HG02973 (cell line): ENCODE results near the gene FARP2.
"Not testable (repeated sequence)": the region's sequence is repeated elsewhere in the genome, so short reads cannot be mapped to it uniquely, and the experiment has no call there.

Experiments used
- ATAC-seq: cut with Tn5 transposase; IDR thresholded peaks from one replicate; pipeline ENCODE4 v1.9.1; 2021; ENCODE audit warnings: moderate library complexity; ENCODE audit not compliant: unreplicated experiment

The FARP2 gene

DNA sequence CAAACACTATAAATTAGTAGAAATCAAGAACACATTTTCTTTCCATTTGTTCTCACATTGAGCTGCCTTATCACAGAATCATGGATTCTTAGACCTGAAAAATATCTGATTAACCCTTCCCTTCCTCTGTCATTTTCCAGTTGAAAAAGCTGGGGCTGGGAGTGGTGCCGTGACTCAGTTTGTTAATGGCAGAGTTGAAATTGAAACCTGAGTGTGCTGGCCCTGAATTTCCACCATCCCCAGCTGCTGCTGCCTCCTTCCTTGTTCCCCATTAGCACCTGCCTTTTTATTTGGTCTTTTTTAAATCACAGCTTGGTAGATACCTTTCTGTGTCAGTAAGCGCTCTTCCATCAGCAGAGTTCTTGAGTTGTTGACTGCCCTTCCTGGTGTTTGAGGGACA is 10.6 kb downstream of the FARP2 start:
- ATAC-seq = no peak

DNA sequence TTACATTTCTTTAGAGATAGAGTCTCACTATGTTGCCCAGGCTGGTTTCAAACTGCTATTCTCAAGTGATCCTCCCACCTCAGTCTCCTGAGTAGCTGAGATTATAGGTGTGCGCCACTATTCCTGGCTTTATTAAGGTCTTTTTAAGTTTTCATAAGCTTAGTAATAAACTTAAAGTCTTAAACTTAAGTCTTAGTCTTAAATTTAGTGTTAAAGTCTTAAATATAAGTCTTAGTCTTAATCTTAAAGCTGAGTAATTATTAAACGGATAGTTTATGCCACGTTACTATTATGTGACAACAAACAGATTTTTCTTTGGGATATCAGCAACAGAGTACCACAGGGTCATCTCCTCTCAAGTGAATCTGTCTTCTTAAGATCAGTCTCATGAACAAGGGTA is 12.6 kb downstream of the FARP2 start:
- ATAC-seq = no peak

DNA sequence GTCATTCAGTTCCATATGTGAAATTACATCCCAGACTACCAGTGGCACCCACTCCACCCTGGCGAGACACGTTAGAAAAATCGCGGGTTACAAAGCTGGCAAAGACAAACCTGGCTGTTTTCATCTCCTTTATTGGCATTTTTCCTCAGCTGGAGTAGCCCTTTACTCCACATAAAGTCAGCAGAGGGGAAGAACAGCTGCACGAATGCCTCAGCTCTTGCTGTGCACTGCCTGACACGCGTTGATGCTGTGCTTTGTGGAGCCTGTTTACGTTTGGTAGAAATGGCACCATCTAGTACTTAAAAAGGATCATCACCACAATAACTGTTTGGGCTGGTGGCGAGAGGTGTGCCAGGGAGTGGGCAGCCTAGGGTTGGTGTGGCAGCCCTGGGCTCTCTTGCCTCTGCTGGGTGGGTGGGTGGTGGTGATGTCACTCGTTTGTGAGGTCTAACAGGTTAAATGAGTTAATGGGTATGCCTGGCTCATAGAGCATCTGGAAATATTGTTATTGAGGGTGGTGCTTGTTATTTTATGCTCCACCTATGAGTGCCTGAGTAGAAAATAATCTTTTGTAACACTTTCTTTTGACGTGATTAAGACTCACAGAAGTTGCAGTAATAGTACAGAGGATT is 16.4 kb downstream of the FARP2 start:
- ATAC-seq = no peak

DNA sequence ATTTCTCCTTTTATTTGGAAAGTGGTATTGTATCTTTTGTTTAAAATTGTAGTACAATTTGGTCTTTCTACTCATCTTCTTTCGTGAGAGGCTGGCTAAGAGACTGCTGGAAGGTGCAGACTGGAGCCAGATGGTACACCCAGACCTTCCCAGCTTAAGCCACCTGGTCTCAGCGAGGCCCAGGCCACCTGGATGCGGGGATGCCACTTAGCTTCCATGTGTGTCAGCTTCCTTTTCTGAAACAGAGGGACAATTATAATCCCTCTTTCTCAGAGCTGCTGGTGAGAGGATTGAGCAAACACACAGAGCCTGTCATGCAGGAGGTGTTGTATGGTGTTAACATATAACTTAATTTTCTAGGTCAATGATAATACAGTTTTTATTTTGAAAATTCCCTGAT is 17.4 kb downstream of the FARP2 start:
- ATAC-seq = no peak

DNA sequence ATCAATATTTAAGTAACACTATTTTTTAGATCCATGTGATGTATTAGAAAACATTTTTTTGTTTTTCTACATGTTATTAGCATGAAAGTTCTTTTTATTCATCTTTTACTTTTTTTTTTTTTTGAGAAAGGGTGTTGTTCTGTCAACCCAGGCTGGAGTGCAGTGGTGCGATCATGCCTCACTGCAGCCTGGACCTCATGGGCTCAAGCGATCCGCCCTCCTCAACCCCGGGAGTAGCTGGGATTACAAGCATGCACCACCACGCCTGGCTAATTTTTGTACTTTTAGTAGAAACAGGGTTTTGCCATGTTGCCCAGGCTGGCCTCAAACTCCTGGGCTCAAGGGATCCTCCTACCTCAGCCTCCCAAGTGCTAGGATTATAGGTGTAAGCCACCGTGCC is 17.8 kb downstream of the FARP2 start:
- ATAC-seq = not testable (repeated sequence)

DNA sequence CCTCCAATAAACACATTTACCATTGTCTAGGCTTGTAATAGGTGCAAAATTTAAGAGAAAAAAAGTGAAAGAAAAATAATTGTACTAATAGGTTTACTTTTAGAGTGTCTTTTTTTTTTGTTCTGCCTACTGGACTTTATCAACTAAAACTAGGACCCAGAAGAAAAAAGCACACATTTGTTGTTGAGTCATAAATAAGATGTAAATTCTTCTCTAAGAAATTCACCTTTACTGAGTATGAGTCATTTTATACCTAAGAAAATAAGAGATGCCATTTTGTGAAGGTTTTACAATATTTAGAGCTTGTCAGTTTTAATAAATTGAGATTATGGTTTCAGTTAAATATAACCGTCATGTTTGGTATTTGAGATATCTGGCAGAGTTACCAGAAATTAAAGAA is 19.2 kb downstream of the FARP2 start:
- no peak for ATAC-seq

DNA sequence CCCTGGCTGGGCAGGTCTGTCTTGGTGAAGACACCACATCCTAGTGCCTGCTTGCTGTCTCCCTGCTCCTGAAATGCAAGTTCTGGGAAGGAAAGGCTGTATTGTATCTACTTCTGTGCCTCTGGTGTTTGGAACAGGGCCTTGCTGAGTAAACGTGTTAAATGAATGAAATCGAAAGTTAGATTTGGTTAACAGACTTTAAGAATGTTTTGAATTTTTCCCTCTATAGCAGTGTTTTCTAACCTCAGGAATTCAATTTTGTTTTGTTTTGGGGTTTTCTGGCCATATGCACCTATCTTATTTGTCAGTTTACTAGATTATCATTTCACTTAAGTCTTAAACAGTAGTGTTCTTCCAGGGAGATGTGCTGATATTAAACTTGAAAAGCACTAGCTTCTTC is 20.7 kb downstream of the FARP2 start:
- no peak for ATAC-seq

DNA sequence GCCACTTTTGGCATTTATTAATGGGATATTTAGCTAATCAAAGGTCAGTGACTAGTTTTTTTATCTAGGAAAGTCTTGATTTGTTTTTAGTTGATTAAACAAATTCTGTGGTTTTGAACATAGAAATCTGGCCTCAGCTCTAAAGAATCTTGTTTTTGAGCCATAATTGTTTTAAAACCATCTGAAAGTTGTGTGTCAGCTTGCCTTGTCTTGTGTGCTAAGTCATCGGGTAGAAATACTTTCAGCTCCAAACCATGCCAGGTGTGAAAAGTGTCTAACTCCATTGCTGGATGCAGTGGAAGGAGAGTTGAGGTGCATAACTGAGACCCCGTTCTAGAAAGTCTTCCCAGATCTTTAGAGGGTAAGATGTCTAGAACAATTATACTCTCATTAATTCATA is 22.7 kb downstream of the FARP2 start:
- ATAC-seq = no peak

DNA sequence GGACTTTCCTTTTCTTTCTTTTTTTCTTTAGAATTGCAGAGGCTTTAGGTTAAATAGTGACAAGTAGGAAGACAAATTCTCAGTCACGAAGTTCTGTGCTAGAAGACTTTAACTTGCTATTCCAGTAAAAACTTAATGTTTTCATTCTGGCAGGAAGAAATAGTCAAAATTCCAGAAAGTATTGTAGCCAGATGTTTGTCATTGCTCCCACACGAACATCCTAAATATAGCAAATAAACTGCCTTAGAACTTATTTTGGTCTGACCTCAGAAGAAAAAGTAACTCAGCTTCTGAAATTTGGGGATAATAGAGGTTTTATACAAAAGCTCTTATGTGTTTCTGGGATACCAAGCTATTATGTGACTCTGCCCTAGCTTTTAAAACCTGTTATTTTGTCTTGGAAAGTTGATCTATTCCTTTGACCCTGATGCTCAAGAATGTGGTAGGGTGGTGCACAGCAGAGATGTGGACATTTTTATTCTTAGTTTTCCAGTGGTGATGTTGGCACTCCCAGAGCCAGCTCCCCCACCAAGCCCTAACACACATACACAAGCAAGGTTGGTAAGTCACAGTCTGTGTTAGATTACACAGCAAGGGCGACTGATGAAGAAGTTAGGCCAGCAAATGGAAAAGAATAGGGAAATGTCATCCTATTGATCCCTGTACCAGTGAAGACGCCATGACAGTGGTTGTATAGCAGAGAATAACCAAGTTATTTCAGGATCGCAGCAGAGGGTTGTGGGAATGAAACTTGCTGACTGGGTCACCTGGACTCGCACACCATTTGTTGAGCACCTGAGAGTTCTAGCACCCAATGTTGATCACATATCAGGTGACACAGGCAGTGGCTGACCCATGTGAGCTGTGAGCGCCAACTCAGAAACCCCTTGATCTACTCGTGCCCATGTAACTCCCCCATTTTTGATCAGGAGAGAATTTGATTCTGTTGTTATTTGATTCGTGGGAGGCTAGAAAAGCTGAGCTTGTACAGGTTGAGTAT is 23.7 kb downstream of the FARP2 start:
- ATAC-seq = no peak

DNA sequence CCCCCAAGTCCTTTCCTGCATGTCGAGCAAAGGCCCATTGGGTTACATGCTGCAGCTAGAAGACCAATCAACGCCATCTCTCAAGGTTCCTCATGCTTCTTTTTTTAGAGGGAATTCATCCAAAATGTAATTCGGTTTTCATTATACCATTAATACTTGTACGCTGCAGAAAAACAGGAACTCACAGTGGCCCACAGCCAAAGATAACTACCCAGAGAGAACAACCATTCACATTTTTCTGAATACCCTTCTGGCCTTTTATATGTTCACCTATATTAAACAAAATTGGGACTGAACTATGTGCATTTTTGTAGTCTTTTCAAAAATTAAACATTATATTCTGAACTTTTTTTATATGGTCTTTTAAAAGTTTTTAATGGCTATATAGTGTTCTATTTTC is 25.8 kb downstream of the FARP2 start:
- no peak for ATAC-seq

DNA sequence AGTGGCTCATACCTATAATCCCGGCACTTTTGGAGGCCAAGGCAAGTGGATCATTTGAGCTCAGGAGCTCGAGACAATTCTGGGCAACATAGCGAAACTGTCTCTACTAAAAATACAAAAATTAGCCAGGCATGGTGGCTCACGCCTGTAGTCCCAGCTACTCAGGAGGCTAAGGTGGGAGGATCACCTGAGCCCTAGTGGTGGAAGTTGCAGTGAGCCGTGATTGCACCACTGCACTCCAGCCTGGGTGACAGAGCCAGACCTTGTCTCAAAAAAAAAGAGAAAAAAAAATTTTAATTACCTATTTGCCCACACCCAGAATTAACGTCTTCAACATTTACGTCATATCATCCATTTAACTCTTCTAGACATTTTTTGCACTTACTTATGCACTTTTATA is 29.4 kb downstream of the FARP2 start:
- ATAC-seq = not testable (repeated sequence)

DNA sequence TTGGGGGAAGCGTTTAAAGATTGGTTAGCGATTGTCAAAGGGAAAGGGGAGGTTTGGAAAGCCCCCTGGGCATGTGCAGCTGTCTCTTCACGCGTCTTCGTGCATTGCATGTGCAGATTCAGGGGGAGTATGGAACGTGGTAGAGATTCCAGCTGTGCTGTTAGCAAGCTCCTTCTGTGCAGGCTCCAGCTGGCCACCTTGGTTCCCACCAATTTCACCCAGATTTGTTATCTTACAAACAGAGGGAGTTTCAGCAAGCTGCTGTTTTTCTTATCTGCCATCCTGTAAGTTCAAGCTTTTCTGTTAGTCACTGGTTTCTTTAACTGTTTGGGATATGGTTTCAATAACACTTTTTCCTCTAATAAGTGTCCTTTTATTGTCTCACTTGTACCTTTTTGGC is 30.4 kb downstream of the FARP2 start:
- no peak for ATAC-seq

DNA sequence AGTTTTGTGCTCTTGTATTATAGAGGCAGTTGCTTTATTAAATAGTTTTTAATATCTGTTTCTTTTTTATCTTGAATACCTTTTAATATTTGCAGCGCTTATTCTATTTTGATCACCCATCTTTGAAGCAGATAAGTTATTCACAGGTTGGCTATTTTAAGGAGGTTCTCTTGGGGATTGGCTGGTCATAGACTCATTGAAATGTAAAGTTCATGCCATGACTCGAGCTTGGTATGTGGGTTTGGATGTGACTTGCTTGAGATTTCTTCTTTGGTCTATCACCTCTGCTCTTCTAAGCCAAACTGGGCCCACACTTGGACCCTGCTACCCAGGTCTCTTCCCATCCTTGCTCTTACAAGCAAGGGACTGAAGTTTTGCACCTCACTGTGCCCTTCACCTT is 33.6 kb downstream of the FARP2 start:
- ATAC-seq = no peak

DNA sequence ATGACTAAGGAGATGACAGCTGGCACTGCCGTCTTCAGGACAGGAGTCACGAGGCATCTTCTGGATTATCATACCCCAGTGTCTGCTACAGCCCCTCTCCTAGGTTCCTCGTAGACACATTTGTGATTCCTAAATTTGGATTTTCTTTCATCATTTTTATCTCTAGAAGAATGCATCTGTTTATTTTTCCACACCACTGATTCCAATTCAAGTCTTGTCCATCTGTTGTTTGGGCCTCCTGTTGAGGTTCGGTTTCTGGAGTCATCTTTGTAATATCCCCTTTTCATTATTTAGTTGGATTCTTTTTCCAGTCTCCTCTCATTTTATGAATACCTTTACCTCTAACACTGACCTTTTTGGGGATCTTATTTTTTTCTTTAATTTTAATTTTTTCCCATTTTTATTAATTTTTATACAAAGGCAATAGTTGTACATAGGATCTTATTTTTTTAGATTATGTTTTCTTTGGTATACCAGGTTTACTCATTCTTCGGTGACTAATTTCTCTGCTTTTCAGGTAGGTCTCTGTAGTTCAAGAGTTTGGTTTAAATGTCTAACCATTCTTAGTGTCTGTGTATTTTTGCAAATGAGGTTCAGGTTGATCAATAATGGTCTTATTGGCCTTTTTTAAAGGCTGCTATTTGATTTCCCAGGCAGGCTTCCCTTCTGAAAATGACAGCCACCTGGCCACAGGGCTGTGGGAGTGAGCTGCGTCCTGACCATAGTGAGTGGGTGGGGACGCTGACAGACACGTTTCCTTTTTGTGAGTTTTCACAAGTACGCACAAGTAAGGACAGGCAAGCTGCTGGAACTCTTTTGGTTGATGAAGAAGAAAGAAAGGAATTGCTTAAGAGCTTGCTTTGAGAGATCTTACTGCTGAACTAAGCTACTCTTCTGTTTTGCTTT is 34.5 kb downstream of the FARP2 start:
- peak; percentile 60 for ATAC-seq

DNA sequence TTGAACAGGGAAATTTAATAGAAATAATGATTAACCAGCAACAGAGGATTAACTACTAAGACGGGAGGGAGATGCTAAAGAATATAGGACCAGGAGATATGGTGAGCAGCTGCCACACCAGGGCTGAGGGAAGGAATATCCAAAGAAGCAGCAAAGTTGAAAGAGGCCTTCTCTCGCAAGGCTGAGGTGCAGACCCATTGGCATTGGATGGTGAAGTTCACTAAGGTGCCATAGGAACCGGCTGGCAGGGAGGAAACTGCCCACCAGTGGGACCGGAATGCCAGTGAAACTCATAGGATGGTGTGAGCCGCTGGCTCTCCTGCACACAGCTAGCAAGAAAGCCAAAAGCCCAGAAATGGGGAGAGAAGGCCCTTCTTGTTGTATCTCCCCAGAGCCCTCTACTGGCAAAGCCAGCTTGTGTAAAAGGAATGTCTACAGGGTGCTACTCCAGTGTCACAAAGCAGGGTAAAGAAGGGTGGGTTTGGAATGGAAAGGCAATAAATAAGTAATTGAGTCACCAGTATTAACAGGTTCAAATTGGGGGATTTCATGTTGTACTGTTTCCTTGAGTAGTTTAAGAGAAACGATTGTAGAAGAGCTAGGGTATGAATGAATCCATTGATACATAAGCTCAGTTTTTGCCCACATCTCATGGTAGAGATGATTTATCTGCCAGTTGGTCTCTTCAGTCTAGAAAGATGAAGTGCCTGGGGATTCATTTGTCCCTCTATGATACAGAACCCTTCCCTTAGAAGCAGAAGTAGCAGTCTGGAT is 36.0 kb downstream of the FARP2 start:
- ATAC-seq = no peak

DNA sequence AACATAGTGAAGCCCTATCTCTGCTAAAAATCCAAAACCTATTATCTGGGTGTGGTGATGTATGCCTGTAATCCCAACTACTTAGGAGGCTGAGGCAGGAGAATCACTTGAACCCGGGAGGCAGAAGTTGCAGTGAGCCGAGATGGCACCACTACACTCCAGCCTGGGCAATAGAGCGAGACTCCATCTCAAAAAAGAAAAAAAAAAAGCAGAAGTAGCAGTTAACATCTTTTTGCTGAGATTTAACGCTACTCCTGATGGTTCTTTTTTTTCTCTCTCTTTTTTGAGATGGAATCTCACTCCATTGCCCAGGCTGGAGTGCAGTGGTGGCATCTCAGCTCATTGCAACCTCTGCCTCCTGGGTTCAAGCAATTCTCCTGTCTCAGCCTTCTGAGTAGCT is 36.7 kb downstream of the FARP2 start:
- not testable (repeated sequence) for ATAC-seq

DNA sequence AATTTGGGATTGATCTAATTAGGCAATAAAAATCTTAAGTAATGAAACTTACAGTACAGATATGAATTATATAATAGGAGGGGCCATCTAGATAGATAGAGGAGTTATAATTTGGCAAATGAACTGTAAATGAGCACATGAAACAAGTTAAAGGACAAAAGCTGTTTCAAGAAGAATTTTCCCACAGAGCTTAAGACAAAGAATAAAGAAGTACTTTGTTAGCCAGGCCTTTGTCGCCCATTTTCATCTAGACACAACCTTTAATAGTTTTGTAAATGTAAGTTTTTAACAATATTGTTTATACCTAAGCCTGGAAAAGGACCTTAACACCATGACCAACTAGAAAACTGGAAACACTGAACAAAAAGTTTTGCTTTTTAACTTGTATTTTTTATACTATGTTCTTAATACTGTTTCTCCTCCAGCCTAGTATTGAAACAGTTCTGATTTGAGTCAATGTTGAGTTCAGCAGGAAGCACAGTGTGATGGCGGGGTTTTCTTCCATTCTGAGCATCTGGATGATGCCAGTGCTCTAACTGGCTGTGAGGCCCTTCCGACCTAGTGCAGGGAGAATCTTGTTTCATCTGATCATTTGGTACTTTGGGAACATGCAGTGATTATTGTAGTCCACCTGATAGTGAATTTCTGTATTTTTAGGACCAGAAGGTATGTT is 37.6 kb downstream of the FARP2 start:
- ATAC-seq = no peak

DNA sequence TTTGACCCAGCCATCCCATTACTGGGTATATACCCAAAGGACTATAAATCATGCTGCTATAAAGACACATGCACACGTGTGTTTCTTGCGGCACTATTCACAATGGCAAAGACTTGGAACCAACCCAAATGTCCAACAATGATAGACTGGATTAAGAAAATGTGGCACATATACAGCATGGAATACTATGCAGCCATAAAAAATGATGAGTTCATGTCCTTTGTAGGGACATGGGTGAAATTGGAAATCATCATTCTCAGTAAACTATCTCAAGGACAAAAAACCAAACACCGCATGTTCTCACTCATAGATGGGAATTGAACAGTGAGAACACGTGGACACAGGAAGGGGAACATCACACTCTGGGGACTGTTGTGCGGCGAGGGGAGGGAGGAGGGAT is 40.7 kb downstream of the FARP2 start:
- not testable (repeated sequence) for ATAC-seq

DNA sequence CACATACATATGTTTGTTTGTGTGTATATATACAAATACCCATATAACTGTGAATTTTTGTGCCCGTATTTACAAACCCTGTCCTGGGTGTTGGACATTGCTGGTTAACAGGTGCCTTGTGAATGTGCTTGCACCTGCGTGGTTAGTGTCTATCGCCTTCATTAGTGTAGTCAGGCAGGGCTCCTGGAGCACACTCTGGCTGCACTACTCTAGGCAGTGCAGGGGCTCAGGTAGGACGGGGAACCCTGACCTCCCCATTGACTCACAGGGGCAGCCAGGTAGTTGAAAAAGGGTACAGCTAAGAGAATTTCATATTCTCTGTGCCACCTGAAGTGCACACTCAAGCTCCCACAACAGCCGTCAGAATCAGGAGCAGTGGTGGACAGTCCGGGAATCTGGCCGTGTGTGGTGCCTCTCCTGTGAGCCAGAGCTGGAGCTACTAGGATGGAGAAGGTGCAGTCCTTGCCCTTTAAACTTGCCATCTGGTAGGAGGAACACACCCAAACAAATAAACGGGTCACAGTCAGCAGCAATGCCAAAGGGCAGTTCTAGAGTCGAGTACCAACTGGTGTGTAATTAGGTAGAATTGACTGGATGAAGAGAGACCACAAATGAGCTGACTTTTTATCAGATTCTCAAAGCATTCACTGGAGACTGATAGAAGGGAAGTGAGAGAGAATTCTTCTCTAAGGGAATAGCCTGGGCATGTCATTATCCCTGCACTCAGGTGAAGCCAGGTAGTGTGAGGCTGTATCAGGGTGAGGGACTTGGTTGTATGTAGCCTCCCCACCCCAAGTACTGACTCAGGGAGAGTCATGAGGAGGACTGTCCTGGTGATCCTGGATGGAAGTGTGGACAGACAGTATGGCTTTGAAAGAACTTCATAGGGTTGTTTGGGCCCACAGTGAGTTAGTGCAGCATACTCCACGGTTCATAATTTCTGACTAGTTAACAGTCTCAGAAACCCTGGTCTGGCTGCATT is 44.1 kb downstream of the FARP2 start:
- no peak for ATAC-seq
